Measurements from ENCODE around the gene LRCH4. TPM values are rescaled to one million over a fixed set of nuclear protein-coding genes. Genes with fewer than 3 reads are reported as not detected.

The LRCH4 gene
- total and polyA plus RNA-seq, 3 donors from 2014 or later = 159 to 378 (median 314) TPM

DNA sequence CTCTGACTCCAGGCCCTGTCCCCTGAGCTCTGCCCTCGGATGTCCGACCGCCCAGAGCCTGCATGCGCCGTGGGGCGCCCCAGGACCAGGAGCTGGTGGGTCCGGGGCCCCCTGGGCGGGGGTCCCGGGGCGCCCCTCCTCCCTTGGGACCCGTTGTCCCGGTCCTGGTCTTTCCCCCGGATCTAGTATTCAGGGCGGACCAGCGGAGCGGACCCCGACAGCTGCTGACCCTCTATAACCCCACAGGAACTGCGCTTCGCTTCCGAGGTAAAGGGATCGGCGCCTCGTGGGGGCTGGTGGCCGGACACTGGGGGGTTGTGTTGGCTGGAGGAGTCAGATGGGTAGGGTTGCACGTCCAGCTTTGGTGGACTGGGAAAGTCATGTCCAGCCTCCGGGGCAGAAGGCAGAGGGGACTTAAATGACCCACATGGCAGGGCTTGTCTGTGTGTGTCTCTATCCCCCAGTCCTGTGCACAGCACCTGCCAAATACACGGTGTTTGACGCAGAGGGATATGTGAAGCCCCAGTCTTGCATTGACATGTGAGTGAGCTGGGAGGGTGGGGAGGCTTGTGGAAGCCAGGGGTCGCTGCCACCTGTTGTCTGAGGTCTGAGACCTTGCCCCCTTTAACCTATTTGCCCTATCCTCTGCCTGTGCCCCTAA is 26.9 kb upstream of the LRCH4 start:
- TF ChIP-seq, protein P1, sequence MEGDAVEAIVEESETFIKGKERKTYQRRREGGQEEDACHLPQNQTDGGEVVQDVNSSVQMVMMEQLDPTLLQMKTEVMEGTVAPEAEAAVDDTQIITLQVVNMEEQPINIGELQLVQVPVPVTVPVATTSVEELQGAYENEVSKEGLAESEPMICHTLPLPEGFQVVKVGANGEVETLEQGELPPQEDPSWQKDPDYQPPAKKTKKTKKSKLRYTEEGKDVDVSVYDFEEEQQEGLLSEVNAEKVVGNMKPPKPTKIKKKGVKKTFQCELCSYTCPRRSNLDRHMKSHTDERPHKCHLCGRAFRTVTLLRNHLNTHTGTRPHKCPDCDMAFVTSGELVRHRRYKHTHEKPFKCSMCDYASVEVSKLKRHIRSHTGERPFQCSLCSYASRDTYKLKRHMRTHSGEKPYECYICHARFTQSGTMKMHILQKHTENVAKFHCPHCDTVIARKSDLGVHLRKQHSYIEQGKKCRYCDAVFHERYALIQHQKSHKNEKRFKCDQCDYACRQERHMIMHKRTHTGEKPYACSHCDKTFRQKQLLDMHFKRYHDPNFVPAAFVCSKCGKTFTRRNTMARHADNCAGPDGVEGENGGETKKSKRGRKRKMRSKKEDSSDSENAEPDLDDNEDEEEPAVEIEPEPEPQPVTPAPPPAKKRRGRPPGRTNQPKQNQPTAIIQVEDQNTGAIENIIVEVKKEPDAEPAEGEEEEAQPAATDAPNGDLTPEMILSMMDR (IDR thresholded peaks at IDR 0.05) = no peak
- no peak for TF ChIP-seq POLR2A (IDR thresholded peaks at IDR 0.05)
- Histone ChIP-seq H3K27ac (peak overlapping the region; percentile 90 to 91), H3K36me3 (ENCODE audit: low read depth, missing control alignments) (no peaks in the 10 kb centered on the region), H3K27me3 (no peaks in the 10 kb centered on the region), H3K4me1 (peaks cover 13% of the 10 kb centered on the region), H3K4me3 (peak overlapping the region; percentile 61 to 79), H3K9me3 (no peaks in the 10 kb centered on the region)
- DNase-seq = peak; percentile 37
- intact Hi-C loops (cut with DNase I; ENCODE audit: low total_unique reads) = no loop called here
- 0 to 20% methylated on average over 1 to 29 of the region's 29 CpGs for WGBS, 2 donors

DNA sequence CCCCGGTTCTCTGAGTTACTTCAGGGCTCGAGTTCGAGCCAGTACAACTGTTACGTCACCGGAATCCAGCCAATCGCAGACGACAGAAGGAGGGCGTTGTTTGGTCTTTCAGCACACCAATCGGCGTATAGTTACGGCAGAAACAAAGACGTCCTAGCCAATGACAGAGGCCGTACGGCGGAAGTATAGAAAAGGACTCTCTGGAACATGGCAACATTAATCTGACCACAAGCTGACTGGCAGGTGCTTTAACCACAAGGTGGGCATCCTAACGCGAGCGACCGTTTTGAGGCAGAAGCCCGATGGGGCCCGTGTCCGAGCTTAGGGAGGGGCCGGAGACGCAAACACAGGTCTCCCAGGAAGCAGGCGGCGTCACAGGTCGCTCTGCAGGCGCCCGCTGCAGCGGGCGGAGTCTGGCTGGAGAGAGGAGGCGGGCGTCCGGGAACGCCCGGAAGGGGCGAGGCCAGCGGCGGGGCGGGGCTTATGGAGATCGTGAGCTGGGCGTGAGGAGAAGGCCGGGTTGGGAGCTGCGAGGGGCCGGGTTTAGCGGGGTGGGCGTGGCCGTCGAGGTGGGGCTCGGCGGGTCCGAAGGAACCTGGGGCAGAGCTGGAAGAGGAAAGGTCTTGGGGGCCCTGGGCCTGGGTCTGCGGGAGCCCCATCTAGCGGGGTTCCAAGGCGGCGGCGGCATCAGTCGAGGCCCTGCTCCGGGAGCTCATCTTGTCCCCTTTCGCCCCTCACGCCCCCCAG is 26.2 kb upstream of the LRCH4 start, which contains the start of gene MOSPD3:
Gene MOSPD3 (plus strand): TSS at position 558 of the 747 bp plus-strand sequence. CDS start 252 bp downstream, outside the sequence.
- Histone ChIP-seq H3K36me3 (ENCODE audit: low read depth, missing control alignments) (no peaks in the 10 kb centered on the region), H3K4me1 (peaks cover 13% of the 10 kb centered on the region), H3K9me3 (no peaks in the 10 kb centered on the region), H3K4me3 (peak within 1 kb of the TSS; percentile 61 to 79), H3K27ac (peak within 1 kb of the TSS; percentile 90 to 91), H3K27me3 (no peaks in the 10 kb centered on the region)
- TF ChIP-seq POLR2A (IDR thresholded peaks at IDR 0.05) = peak; percentile 58
- TF ChIP-seq, protein P1 (IDR thresholded peaks at IDR 0.05) = no peak
- intact Hi-C loops (cut with DNase I; ENCODE audit: low total_unique reads) = no loop called here
- WGBS, 2 donors = 0% methylated on average over 22 to 61 of the region's 61 CpGs
- peak; percentile 100 for DNase-seq

DNA sequence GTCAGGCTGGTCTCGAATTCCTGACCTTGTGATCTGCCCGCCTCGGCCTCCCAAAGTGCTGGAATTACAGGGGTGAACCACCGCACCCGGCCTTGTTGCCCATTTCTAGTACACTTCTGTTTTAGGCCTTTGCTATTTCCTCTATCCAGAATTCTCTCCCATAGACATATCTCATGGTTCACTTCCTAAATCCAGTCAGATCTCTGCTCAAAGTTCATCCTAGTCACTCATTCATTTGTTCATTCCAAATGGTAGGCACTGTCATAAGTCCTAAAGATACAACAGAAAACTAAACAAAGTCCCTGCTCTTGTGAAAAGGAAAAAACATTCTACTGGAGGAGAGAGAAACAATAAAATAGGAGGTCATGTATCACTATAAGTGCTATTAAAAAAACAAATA is 24.0 kb upstream of the LRCH4 start:
- Histone ChIP-seq H3K4me1 (peaks cover 23% of the 10 kb centered on the region), H3K27me3 (no peaks in the 10 kb centered on the region), H3K4me3 (no peak overlapping the region), H3K27ac (no peak overlapping the region), H3K36me3 (ENCODE audit: low read depth, missing control alignments) (no peaks in the 10 kb centered on the region), H3K9me3 (no peaks in the 10 kb centered on the region)
- no peak for DNase-seq
- intact Hi-C loops (cut with DNase I; ENCODE audit: low total_unique reads) = no loop called here
- 93 to 98% methylated on average over 5 of the region's 5 CpGs for WGBS, 2 donors
- TF ChIP-seq POLR2A (IDR thresholded peaks at IDR 0.05) = no peak
- TF ChIP-seq, protein P1 (IDR thresholded peaks at IDR 0.05) = no peak

DNA sequence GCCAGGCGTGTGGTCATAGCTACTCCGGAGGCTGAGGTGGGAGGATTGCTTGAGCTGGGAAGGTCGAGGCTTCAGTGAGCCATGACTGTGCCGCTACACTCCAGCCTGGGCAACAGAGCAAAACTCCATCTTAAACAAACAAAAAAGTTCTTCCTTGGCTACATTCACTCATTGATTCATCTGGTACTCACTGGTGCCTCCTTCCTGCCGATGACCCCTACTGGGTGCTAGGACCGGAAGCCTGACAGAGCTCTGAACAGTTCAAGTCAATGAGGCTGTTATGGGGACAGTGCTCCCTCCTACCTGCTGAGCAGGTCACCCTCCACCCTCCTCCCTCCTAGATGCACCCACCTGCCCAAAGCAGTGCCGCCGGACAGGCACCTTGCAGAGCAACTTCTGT is 21.2 kb upstream of the LRCH4 start:
- no peaks in the 10 kb centered on the region for H3K36me3 ChIP-seq (ENCODE audit: low read depth, missing control alignments)
- intact Hi-C loops (cut with DNase I; ENCODE audit: low total_unique reads) = no loop called here
- H3K27me3 ChIP-seq = no peaks in the 10 kb centered on the region
- H3K27ac ChIP-seq = no peak overlapping the region
- H3K4me3 ChIP-seq = no peak overlapping the region
- WGBS, 2 donors = 83 to 89% methylated on average over 6 to 8 of the region's 8 CpGs
- H3K4me1 ChIP-seq = peaks cover 28% of the 10 kb centered on the region
- no peak for TF ChIP-seq POLR2A (IDR thresholded peaks at IDR 0.05)
- TF ChIP-seq, protein P1 (IDR thresholded peaks at IDR 0.05) = no peak
- no peak for DNase-seq
- no peaks in the 10 kb centered on the region for H3K9me3 ChIP-seq

Data from testis (tissue), 3 donors.